Mammary epithelial cell (primary cell): ENCODE measurements around the gene INSR.

Experiments used
- CTCF ChIP-seq, 2 donors: IDR thresholded peaks in 1 of 2; conservative IDR thresholded peaks in 1 of 2; 2 replicates each; pipeline ENCODE4 v1.5.1; 2011 to 2012; ENCODE audit warnings: inconsistent platforms in 2 of 2, low read length in 2 of 2, mild to moderate bottlenecking in 2 of 2, control low read depth in 1 of 2, low read depth in 1 of 2; ENCODE audit not compliant: insufficient read depth in 1 of 2; ENCODE audit errors: extremely low read depth in 1 of 2
- EZH2 ChIP-seq: IDR thresholded peaks from 2 replicates; pipeline ENCODE4 v1.6.1; 2012; ENCODE audit warnings: low read length, inconsistent platforms, borderline replicate concordance

DNA sequence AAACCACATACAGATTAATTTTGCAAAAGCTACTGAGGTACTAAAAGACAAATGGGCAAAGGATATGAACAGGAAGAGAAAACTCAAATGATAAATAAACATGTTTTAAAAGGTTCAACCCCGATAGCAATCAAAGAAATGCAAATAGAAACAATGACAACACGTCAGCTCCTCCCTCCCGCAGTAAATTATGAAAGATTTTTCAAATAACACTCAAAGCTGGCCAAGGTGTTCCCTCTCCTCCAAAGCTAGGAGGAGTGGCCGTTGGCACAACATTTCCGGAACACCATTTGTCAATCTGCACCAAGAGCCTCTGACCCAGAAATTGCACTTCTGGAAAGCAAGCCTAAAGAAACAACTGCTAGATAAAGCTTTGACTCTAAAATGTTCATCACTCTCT lies 28.3 kb downstream of the INSR start:
- no peak for TF ChIP-seq EZH2
- no peak for TF ChIP-seq CTCF (conservative IDR thresholded peaks at IDR 0.05 in 1 of 2, IDR thresholded peaks at IDR 0.05 in 1 of 2; ENCODE audit: extremely low read depth in 1 of 2, insufficient read depth in 1 of 2, low read depth in 1 of 2, low read length in 2 of 2)
